Upper lobe of left lung (tissue), 4 donors: ENCODE data around the gene GNAO1.
A peak's percentile ranks its signal among the peaks of the same experiment; 100 is the strongest.

Experiments
- CTCF ChIP-seq, 6 experiments: fragments of 450-650 bp in 4 of 6; fragments of 200-600 bp in 2 of 6; sonication (generic) in 2 of 6; IDR thresholded peaks; one replicate each; pipeline ENCODE4 v1.5.1; 2016 to 2019; ENCODE audit warnings: antibody characterized with exemption in 6 of 6
- EP300 ChIP-seq, 4 donors: sonication (generic); formaldehyde crosslinking; IDR thresholded peaks; one replicate each; pipeline ENCODE4 v1.5.1; 2017; ENCODE audit warnings: antibody characterized with exemption in 4 of 4, control low read depth in 2 of 4
- POLR2AphosphoS5 ChIP-seq, 2 donors: sonication (generic); formaldehyde crosslinking; IDR thresholded peaks; one replicate each; pipeline ENCODE4 v1.5.1; 2017; ENCODE audit warnings: antibody characterized with exemption in 2 of 2

GRCh38 chr16:56401482-56401881 is 210.2 kb downstream of the GNAO1 start:
- TF ChIP-seq EP300 (IDR thresholded peaks at IDR 0.05): no peak
- TF ChIP-seq CTCF (IDR thresholded peaks at IDR 0.05): peak in 1 of 6 experiments; percentile 49
- no peak for TF ChIP-seq POLR2AphosphoS5 (IDR thresholded peaks at IDR 0.05)
